ENCODE measurements around the gene RPAP3.

The RPAP3 gene

GRCh38 chr12:47742253-47742825, 36.5 kb upstream of the RPAP3 start:
- H3K4me1 ChIP-seq (ENCODE audit: control insufficient read depth, insufficient read depth, low read depth, low read length), result peaks cover 13% of the 10 kb centered on the region
- no peaks in the 10 kb centered on the region for H3K79me1 ChIP-seq (replicated peaks; ENCODE audit: low read length, poor library complexity, severe bottlenecking)
- no peak overlapping the region for H3K18ac ChIP-seq (ENCODE audit: low read depth in 1 of 2, low read length in 2 of 2)
- no peak overlapping the region for H3K4me3 ChIP-seq (ENCODE audit: insufficient read depth in 1 of 2, low read depth in 1 of 2, low read length in 2 of 2)
- no peak overlapping the region for H3K4ac ChIP-seq (ENCODE audit: low read depth in 1 of 2, low read length in 2 of 2)
- 70% methylated on average over 7 of the region's 7 CpGs for WGBS
- H2AFZ ChIP-seq (ENCODE audit: low read depth, low read length), result no peak overlapping the region
- no peak overlapping the region for H3K4me2 ChIP-seq (ENCODE audit: low read length, poor library complexity, severe bottlenecking)
- peaks cover 0 to 17% of the 10 kb centered on the region in 2 experiments for H3K27me3 ChIP-seq (ENCODE audit: control insufficient read depth in 1 of 2, insufficient read depth in 1 of 2, low read length in 2 of 2)
- H3K9me3 ChIP-seq (ENCODE audit: control insufficient read depth, low read length), result no peaks in the 10 kb centered on the region
- H3K23ac ChIP-seq (ENCODE audit: low read length in 2 of 2), result no peak overlapping the region
- H2BK15ac ChIP-seq (ENCODE audit: low read depth, poor library complexity, severe bottlenecking), result no peak overlapping the region
- H4K8ac ChIP-seq (ENCODE audit: low read length), result no peak overlapping the region
- H3K9ac ChIP-seq (ENCODE audit: low read length), result no peak overlapping the region
- H2BK12ac ChIP-seq (ENCODE audit: low read length in 2 of 2), result no peak overlapping the region
- DNase-seq, result peak; percentile 35
- no peak overlapping the region for H2BK5ac ChIP-seq (ENCODE audit: low read depth, low read length, poor library complexity, severe bottlenecking)
- H3K36me3 ChIP-seq (ENCODE audit: control insufficient read depth in 1 of 2, insufficient read depth in 2 of 2, low read depth in 1 of 2, low read length in 2 of 2), result peaks cover 0 to 77% of the 10 kb centered on the region in 2 experiments
- H2BK120ac ChIP-seq (ENCODE audit: low read depth, low read length), result no peak overlapping the region
- no peak overlapping the region for H2AK5ac ChIP-seq (ENCODE audit: low read length, severe bottlenecking)
- no peak overlapping the region for H3K14ac ChIP-seq (ENCODE audit: low read length in 2 of 2)
- no peak overlapping the region for H3K27ac ChIP-seq (ENCODE audit: low read length, poor library complexity, severe bottlenecking)
- no peak overlapping the region for H4K91ac ChIP-seq (ENCODE audit: low read length)

GRCh38 chr12:47741340-47741703, 35.5 kb upstream of the RPAP3 start:
- Histone ChIP-seq H2BK120ac (ENCODE audit: low read depth, low read length) (peak overlapping the region; percentile 9), H3K4ac (ENCODE audit: low read depth in 1 of 2, low read length in 2 of 2) (no peak overlapping the region), H2BK15ac (ENCODE audit: low read depth, poor library complexity, severe bottlenecking) (no peak overlapping the region), H2BK12ac (ENCODE audit: low read length in 2 of 2) (no peak overlapping the region), H3K4me2 (ENCODE audit: low read length, poor library complexity, severe bottlenecking) (no peak overlapping the region), H3K4me1 (ENCODE audit: control insufficient read depth, insufficient read depth, low read depth, low read length) (peaks cover 18% of the 10 kb centered on the region), H3K27me3 (ENCODE audit: control insufficient read depth in 1 of 2, insufficient read depth in 1 of 2, low read length in 2 of 2) (peaks cover 0 to 17% of the 10 kb centered on the region in 2 experiments), H3K14ac (ENCODE audit: low read length in 2 of 2) (no peak overlapping the region), H4K8ac (ENCODE audit: low read length) (peak overlapping the region; percentile 12), H3K23ac (ENCODE audit: low read length in 2 of 2) (no peak overlapping the region), H3K27ac (ENCODE audit: low read length, poor library complexity, severe bottlenecking) (no peak overlapping the region), H3K4me3 (ENCODE audit: insufficient read depth in 1 of 2, low read depth in 1 of 2, low read length in 2 of 2) (no peak overlapping the region), H3K9ac (ENCODE audit: low read length) (no peak overlapping the region), H3K18ac (ENCODE audit: low read depth in 1 of 2, low read length in 2 of 2) (no peak overlapping the region), H2AK5ac (ENCODE audit: low read length, severe bottlenecking) (no peak overlapping the region), H3K36me3 (ENCODE audit: control insufficient read depth in 1 of 2, insufficient read depth in 2 of 2, low read depth in 1 of 2, low read length in 2 of 2) (peaks cover 0 to 77% of the 10 kb centered on the region in 2 experiments), H2AFZ (ENCODE audit: low read depth, low read length) (no peak overlapping the region), H4K91ac (ENCODE audit: low read length) (no peak overlapping the region), H2BK5ac (ENCODE audit: low read depth, low read length, poor library complexity, severe bottlenecking) (no peak overlapping the region), H3K9me3 (ENCODE audit: control insufficient read depth, low read length) (no peaks in the 10 kb centered on the region), H3K79me1 (replicated peaks; ENCODE audit: low read length, poor library complexity, severe bottlenecking) (no peaks in the 10 kb centered on the region)
- WGBS, result 39% methylated on average over 4 of the region's 4 CpGs
- DNase-seq, result peak; percentile 18

GRCh38 chr12:47740606-47741339, 34.9 kb upstream of the RPAP3 start:
- H3K18ac ChIP-seq (ENCODE audit: low read depth in 1 of 2, low read length in 2 of 2), result no peak overlapping the region
- no peak overlapping the region for H3K23ac ChIP-seq (ENCODE audit: low read length in 2 of 2)
- no peak overlapping the region for H2BK15ac ChIP-seq (ENCODE audit: low read depth, poor library complexity, severe bottlenecking)
- peaks cover 0 to 17% of the 10 kb centered on the region in 2 experiments for H3K27me3 ChIP-seq (ENCODE audit: control insufficient read depth in 1 of 2, insufficient read depth in 1 of 2, low read length in 2 of 2)
- H3K27ac ChIP-seq (ENCODE audit: low read length, poor library complexity, severe bottlenecking), result no peak overlapping the region
- H2BK12ac ChIP-seq (ENCODE audit: low read length in 2 of 2), result peak overlapping the region in 1 of 2 experiments; percentile 45
- peak overlapping the region; percentile 57 for H2AK5ac ChIP-seq (ENCODE audit: low read length, severe bottlenecking)
- H4K8ac ChIP-seq (ENCODE audit: low read length), result peak overlapping the region; percentile 12
- H3K4me2 ChIP-seq (ENCODE audit: low read length, poor library complexity, severe bottlenecking), result no peak overlapping the region
- no peak overlapping the region for H2BK5ac ChIP-seq (ENCODE audit: low read depth, low read length, poor library complexity, severe bottlenecking)
- no peak overlapping the region for H3K4me3 ChIP-seq (ENCODE audit: insufficient read depth in 1 of 2, low read depth in 1 of 2, low read length in 2 of 2)
- peaks cover 20% of the 10 kb centered on the region for H3K4me1 ChIP-seq (ENCODE audit: control insufficient read depth, insufficient read depth, low read depth, low read length)
- no peaks in the 10 kb centered on the region for H3K79me1 ChIP-seq (replicated peaks; ENCODE audit: low read length, poor library complexity, severe bottlenecking)
- H2AFZ ChIP-seq (ENCODE audit: low read depth, low read length), result no peak overlapping the region
- no peak overlapping the region for H3K9ac ChIP-seq (ENCODE audit: low read length)
- no peak overlapping the region for H3K14ac ChIP-seq (ENCODE audit: low read length in 2 of 2)
- no peak overlapping the region for H3K4ac ChIP-seq (ENCODE audit: low read depth in 1 of 2, low read length in 2 of 2)
- H4K91ac ChIP-seq (ENCODE audit: low read length), result no peak overlapping the region
- no peaks in the 10 kb centered on the region for H3K9me3 ChIP-seq (ENCODE audit: control insufficient read depth, low read length)
- no peak for DNase-seq
- 93% methylated on average over 14 of the region's 21 CpGs for WGBS
- no peak overlapping the region for H2BK120ac ChIP-seq (ENCODE audit: low read depth, low read length)
- H3K36me3 ChIP-seq (ENCODE audit: control insufficient read depth in 1 of 2, insufficient read depth in 2 of 2, low read depth in 1 of 2, low read length in 2 of 2), result peaks cover 0 to 77% of the 10 kb centered on the region in 2 experiments

GRCh38 chr12:47739979-47740378, 34.1 kb upstream of the RPAP3 start:
- Histone ChIP-seq H2BK12ac (ENCODE audit: low read length in 2 of 2) (peak overlapping the region in 1 of 2 experiments; percentile 6), H3K36me3 (ENCODE audit: control insufficient read depth in 1 of 2, insufficient read depth in 2 of 2, low read depth in 1 of 2, low read length in 2 of 2) (peaks cover 0 to 77% of the 10 kb centered on the region in 2 experiments), H3K18ac (ENCODE audit: low read depth in 1 of 2, low read length in 2 of 2) (peak overlapping the region in 1 of 2 experiments; percentile 37), H3K27ac (ENCODE audit: low read length, poor library complexity, severe bottlenecking) (no peak overlapping the region), H4K8ac (ENCODE audit: low read length) (no peak overlapping the region), H3K9ac (ENCODE audit: low read length) (peak overlapping the region; percentile 48), H3K14ac (ENCODE audit: low read length in 2 of 2) (no peak overlapping the region), H2BK15ac (ENCODE audit: low read depth, poor library complexity, severe bottlenecking) (no peak overlapping the region), H3K79me1 (replicated peaks; ENCODE audit: low read length, poor library complexity, severe bottlenecking) (no peaks in the 10 kb centered on the region), H3K27me3 (ENCODE audit: control insufficient read depth in 1 of 2, insufficient read depth in 1 of 2, low read length in 2 of 2) (peaks cover 0 to 13% of the 10 kb centered on the region in 2 experiments), H2BK5ac (ENCODE audit: low read depth, low read length, poor library complexity, severe bottlenecking) (no peak overlapping the region), H3K4ac (ENCODE audit: low read depth in 1 of 2, low read length in 2 of 2) (no peak overlapping the region), H2AK5ac (ENCODE audit: low read length, severe bottlenecking) (no peak overlapping the region), H3K4me2 (ENCODE audit: low read length, poor library complexity, severe bottlenecking) (no peak overlapping the region), H4K91ac (ENCODE audit: low read length) (peak overlapping the region; percentile 19), H2AFZ (ENCODE audit: low read depth, low read length) (no peak overlapping the region), H3K23ac (ENCODE audit: low read length in 2 of 2) (no peak overlapping the region), H3K4me3 (ENCODE audit: insufficient read depth in 1 of 2, low read depth in 1 of 2, low read length in 2 of 2) (no peak overlapping the region), H3K4me1 (ENCODE audit: control insufficient read depth, insufficient read depth, low read depth, low read length) (peaks cover 25% of the 10 kb centered on the region), H3K9me3 (ENCODE audit: control insufficient read depth, low read length) (no peaks in the 10 kb centered on the region), H2BK120ac (ENCODE audit: low read depth, low read length) (no peak overlapping the region)
- WGBS, result 68% methylated on average over 12 of the region's 12 CpGs
- no peak for DNase-seq
